HEK293 (cell line): ENCODE measurements around the gene TM6SF1.

Experiments used
- ZNF121 ChIP-seq: fragments of 450-650 bp; formaldehyde crosslinking; IDR thresholded peaks from 2 replicates; pipeline ENCODE4 v1.5.1; 2016; ENCODE audit warnings: missing biosample characterization, missing genetic modification characterization
- ZNF654 ChIP-seq: fragments of 450-650 bp; formaldehyde crosslinking; IDR thresholded peaks from 2 replicates; pipeline ENCODE4 v1.5.1; 2016; ENCODE audit warnings: low read depth, missing biosample characterization, missing genetic modification characterization
- ZSCAN30 ChIP-seq: fragments of 450-650 bp; IDR thresholded peaks from 2 replicates; pipeline ENCODE4 v1.5.1; 2018; ENCODE audit warnings: missing biosample characterization, mild to moderate bottlenecking, missing genetic modification characterization, moderate library complexity
- TF ChIP-seq, protein P1 (sequence below): fragments of 450-650 bp; formaldehyde crosslinking; IDR thresholded peaks from 2 replicates; pipeline ENCODE4 v1.5.1; 2016; ENCODE audit warnings: missing biosample characterization, missing genetic modification characterization
- TF ChIP-seq, protein P2 (sequence below): fragments of 450-650 bp; formaldehyde crosslinking; IDR thresholded peaks from 2 replicates; pipeline ENCODE4 v1.5.1; 2017; ENCODE audit warnings: missing biosample characterization, missing genetic modification characterization
- TF ChIP-seq, protein P3 (sequence below): fragments of 450-650 bp; formaldehyde crosslinking; IDR thresholded peaks from 2 replicates; pipeline ENCODE4 v1.5.1; 2016; ENCODE audit warnings: missing biosample characterization, missing genetic modification characterization, low read depth
- TF ChIP-seq, protein P4 (sequence below): fragments of 450-650 bp; formaldehyde crosslinking; IDR thresholded peaks from 2 replicates; pipeline ENCODE4 v1.5.1; 2017; ENCODE audit warnings: missing biosample characterization, missing genetic modification characterization
- TF ChIP-seq, protein P5 (sequence below): fragments of 450-650 bp; formaldehyde crosslinking; IDR thresholded peaks from 2 replicates; pipeline ENCODE4; 2016; ENCODE audit warnings: missing biosample characterization, missing genetic modification characterization

DNA sequence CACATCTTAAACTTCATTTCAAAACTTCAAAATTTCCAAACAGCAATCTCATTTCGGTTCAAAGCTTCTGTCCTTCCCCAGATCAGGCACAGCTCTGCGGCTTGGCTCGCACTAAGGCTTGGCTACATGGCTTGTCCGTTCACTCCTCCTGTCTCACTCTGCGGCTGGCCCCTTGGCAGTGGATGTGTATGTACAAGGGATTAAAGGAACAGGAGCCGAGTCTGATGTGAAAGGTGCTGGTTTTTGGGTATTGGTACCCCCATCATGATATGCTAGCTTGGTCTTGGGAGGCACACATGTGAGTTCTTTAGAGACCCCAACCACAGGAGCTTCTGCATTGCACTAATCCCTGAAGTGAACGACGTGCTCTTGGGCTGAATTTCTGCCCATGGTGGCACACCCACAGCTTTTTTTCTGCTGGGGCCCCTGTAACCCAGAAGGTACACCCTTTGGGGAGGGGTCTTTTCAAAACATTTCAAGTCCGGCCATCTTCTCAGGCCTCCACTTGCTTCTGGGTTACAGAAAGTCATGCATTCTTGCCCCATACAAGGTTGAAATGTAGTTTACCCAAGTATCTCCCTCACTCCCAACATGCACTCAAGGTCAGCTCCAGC is 12.6 kb downstream of the TM6SF1 start:
- no peak for TF ChIP-seq ZSCAN30
- TF ChIP-seq, protein P1, sequence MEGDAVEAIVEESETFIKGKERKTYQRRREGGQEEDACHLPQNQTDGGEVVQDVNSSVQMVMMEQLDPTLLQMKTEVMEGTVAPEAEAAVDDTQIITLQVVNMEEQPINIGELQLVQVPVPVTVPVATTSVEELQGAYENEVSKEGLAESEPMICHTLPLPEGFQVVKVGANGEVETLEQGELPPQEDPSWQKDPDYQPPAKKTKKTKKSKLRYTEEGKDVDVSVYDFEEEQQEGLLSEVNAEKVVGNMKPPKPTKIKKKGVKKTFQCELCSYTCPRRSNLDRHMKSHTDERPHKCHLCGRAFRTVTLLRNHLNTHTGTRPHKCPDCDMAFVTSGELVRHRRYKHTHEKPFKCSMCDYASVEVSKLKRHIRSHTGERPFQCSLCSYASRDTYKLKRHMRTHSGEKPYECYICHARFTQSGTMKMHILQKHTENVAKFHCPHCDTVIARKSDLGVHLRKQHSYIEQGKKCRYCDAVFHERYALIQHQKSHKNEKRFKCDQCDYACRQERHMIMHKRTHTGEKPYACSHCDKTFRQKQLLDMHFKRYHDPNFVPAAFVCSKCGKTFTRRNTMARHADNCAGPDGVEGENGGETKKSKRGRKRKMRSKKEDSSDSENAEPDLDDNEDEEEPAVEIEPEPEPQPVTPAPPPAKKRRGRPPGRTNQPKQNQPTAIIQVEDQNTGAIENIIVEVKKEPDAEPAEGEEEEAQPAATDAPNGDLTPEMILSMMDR (tag by site-specific recombination) = no peak
- TF ChIP-seq ZNF654 (tag by site-specific recombination) = no peak
- TF ChIP-seq, protein P2, sequence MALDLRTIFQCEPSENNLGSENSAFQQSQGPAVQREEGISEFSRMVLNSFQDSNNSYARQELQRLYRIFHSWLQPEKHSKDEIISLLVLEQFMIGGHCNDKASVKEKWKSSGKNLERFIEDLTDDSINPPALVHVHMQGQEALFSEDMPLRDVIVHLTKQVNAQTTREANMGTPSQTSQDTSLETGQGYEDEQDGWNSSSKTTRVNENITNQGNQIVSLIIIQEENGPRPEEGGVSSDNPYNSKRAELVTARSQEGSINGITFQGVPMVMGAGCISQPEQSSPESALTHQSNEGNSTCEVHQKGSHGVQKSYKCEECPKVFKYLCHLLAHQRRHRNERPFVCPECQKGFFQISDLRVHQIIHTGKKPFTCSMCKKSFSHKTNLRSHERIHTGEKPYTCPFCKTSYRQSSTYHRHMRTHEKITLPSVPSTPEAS = no peak
- TF ChIP-seq, protein P3, sequence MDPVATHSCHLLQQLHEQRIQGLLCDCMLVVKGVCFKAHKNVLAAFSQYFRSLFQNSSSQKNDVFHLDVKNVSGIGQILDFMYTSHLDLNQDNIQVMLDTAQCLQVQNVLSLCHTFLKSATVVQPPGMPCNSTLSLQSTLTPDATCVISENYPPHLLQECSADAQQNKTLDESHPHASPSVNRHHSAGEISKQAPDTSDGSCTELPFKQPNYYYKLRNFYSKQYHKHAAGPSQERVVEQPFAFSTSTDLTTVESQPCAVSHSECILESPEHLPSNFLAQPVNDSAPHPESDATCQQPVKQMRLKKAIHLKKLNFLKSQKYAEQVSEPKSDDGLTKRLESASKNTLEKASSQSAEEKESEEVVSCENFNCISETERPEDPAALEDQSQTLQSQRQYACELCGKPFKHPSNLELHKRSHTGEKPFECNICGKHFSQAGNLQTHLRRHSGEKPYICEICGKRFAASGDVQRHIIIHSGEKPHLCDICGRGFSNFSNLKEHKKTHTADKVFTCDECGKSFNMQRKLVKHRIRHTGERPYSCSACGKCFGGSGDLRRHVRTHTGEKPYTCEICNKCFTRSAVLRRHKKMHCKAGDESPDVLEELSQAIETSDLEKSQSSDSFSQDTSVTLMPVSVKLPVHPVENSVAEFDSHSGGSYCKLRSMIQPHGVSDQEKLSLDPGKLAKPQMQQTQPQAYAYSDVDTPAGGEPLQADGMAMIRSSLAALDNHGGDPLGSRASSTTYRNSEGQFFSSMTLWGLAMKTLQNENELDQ (tag by site-specific recombination) = no peak
- TF ChIP-seq, protein P4, sequence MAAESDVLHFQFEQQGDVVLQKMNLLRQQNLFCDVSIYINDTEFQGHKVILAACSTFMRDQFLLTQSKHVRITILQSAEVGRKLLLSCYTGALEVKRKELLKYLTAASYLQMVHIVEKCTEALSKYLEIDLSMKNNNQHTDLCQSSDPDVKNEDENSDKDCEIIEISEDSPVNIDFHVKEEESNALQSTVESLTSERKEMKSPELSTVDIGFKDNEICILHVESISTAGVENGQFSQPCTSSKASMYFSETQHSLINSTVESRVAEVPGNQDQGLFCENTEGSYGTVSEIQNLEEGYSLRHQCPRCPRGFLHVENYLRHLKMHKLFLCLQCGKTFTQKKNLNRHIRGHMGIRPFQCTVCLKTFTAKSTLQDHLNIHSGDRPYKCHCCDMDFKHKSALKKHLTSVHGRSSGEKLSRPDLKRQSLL (tag by site-specific recombination) = no peak
- TF ChIP-seq, protein P5, sequence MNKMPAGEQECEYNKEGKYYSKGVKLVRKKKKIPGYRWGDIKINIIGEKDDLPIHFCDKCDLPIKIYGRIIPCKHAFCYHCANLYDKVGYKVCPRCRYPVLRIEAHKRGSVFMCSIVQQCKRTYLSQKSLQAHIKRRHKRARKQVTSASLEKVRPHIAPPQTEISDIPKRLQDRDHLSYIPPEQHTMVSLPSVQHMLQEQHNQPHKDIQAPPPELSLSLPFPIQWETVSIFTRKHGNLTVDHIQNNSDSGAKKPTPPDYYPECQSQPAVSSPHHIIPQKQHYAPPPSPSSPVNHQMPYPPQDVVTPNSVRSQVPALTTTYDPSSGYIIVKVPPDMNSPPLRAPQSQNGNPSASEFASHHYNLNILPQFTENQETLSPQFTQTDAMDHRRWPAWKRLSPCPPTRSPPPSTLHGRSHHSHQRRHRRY (tag by site-specific recombination) = no peak
- no peak for TF ChIP-seq ZNF121 (tag by site-specific recombination)
